Uterus (tissue), 2 donors: ENCODE data around the gene PMF1.

Experiments used
- CTCF ChIP-seq, 4 experiments: fragments of 200-600 bp in 2 of 4; fragments of 450-650 bp in 2 of 4; sonication (generic) in 2 of 4; IDR thresholded peaks; one replicate each; pipeline ENCODE4 v1.5.1; 2016 to 2019; ENCODE audit warnings: antibody characterized with exemption in 4 of 4, mild to moderate bottlenecking in 2 of 4, moderate library complexity in 1 of 4
- POLR2A ChIP-seq, 2 donors: fragments of 450-650 bp; IDR thresholded peaks; one replicate each; pipeline ENCODE4 v1.6.1; 2016; ENCODE audit warnings: antibody characterized with exemption in 2 of 2, mild to moderate bottlenecking in 1 of 2, moderate library complexity in 1 of 2

- no peak for TF ChIP-seq CTCF (IDR thresholded peaks at IDR 0.05)
- no peak for TF ChIP-seq POLR2A (IDR thresholded peaks at IDR 0.05)
These were observed 9.3 kb downstream of the PMF1 start for GRCh38 chr1:156221986-156222692.
